K562 (cell line): ENCODE measurements around the gene TIMM23. TPM values are rescaled to one million over a fixed set of nuclear protein-coding genes. Genes with fewer than 3 reads are reported as not detected.

Experiments
- CBX8 ChIP-seq: fragments of 200-600 bp; sonication (generic); IDR thresholded peaks from 2 replicates; pipeline ENCODE4 v1.6.1; 2012; ENCODE audit warnings: borderline replicate concordance, mixed run types, low read depth, mild to moderate bottlenecking, moderate library complexity, mixed read lengths, low read length, control low read depth, inconsistent platforms; ENCODE audit not compliant: poor library complexity, severe bottlenecking; ENCODE audit errors: extremely low read depth
- HOXB6 ChIP-seq: fragments of 250-450 bp; sonication (Bioruptor Pico); IDR thresholded peaks from 2 replicates; pipeline ENCODE4 v1.5.1; 2022; ENCODE audit warnings: mild to moderate bottlenecking, borderline replicate concordance
- ILK ChIP-seq: fragments of 450-650 bp; IDR thresholded peaks from 2 replicates; pipeline ENCODE4 v1.6.1; 2016; ENCODE audit warnings: missing genetic modification characterization, low read depth, mild to moderate bottlenecking, missing compliant biosample characterization, moderate library complexity, borderline replicate concordance
- KDM2B ChIP-seq: fragments of 250-450 bp; sonication (Bioruptor Pico); IDR thresholded peaks from 2 replicates; pipeline ENCODE4 v1.8.0; 2021; ENCODE audit warnings: mild to moderate bottlenecking, moderate library complexity
- MYNN ChIP-seq, 2 experiments: sonication (generic); formaldehyde crosslinking in 1 of 2; IDR thresholded peaks; 2 replicates each; pipeline versions ENCODE4 v1.5.0 to v1.6.1; 2016 to 2020; ENCODE audit warnings: antibody characterized with exemption in 1 of 2, missing genetic modification reagents in 1 of 2
- NBN ChIP-seq: fragments of 450-650 bp; IDR thresholded peaks from 2 replicates; pipeline ENCODE4 v1.6.1; 2016; ENCODE audit warnings: low read depth, mild to moderate bottlenecking
- NCOA4 ChIP-seq: fragments of 450-650 bp; IDR thresholded peaks from 2 replicates; pipeline ENCODE4 v1.6.1; 2018; ENCODE audit warnings: mild to moderate bottlenecking; ENCODE audit not compliant: partially characterized antibody
- PCBP1 ChIP-seq: fragments of 200-400 bp; formaldehyde crosslinking; IDR thresholded peaks from 2 replicates; pipeline ENCODE4 v1.6.1; 2018; ENCODE audit warnings: mild to moderate bottlenecking, low read depth, low read length; ENCODE audit not compliant: poor library complexity, severe bottlenecking
- SMARCA4 ChIP-seq: fragments of 450-650 bp; IDR thresholded peaks from 2 replicates; pipeline ENCODE4 v1.6.1; 2016
- ZNF41 ChIP-seq: fragments of 250-450 bp; sonication (Bioruptor Pico); conservative IDR thresholded peaks from 2 replicates; pipeline ENCODE4 v1.4.0; 2020; ENCODE audit warnings: mild to moderate bottlenecking
- ZNF830 ChIP-seq: fragments of 250-450 bp; sonication (Bioruptor Pico); IDR thresholded peaks from 2 replicates; pipeline ENCODE4 v1.5.0; 2021; ENCODE audit warnings: mild to moderate bottlenecking
- polyA plus RNA-seq, 8 experiments: library from polyadenylated mRNA; depleted of rRNA in 4 of 8; stranded (reverse) in 5 of 8; unstranded in 3 of 8; fragments of >200 nt; fragmentation: Nextera tagmentation in 2 of 8; fragmentation: Illumina TruSeq in 1 of 8; extraction: Ambion mirVana in 2 of 8; extraction: Trizol in 1 of 8; gene quantifications; 2 replicates each; pipeline versions ENCODE4 v1.2.1 to v1.2.3, GENCODE V29; 2011 to 2014; ENCODE audit warnings: inconsistent platforms in 1 of 8, missing spikeins in 1 of 8
- total RNA-seq, 7 experiments: library from RNA; depleted of rRNA in 6 of 7; stranded (reverse); fragments of >200 nt in 6 of 7; fragmentation: Illumina TruSeq in 2 of 7; extraction: Trizol in 2 of 7; gene quantifications; 2 replicates each; pipeline versions ENCODE4 v1.2.1 to v1.2.3, GENCODE V29; 2011 to 2021; ENCODE audit warnings: low replicate concordance in 1 of 7
- TF ChIP-seq, protein P1 (sequence below): fragments of 150-350 bp; IDR thresholded peaks from 2 replicates; pipeline ENCODE4 v1.6.1; 2014; ENCODE audit warnings: low read depth, mild to moderate bottlenecking, low read length, borderline replicate concordance
- TF ChIP-seq, protein P2 (sequence below): sonication (generic); formaldehyde crosslinking; IDR thresholded peaks from 2 replicates; pipeline ENCODE4 v1.8.0; 2022; ENCODE audit warnings: missing genetic modification reagents, mild to moderate bottlenecking, borderline replicate concordance
- TF ChIP-seq, protein P3 (sequence below): sonication (generic); formaldehyde crosslinking; IDR thresholded peaks from 2 replicates; pipeline ENCODE4 v1.8.0; 2023; ENCODE audit warnings: missing genetic modification reagents, mild to moderate bottlenecking, borderline replicate concordance

TIMM23 gene
- total and polyA plus RNA-seq, 9 of the 15 experiments (the other 6 are each of a cell fraction or from before 2014, with no cell fraction given): 148 to 280 (median 183) TPM

DNA sequence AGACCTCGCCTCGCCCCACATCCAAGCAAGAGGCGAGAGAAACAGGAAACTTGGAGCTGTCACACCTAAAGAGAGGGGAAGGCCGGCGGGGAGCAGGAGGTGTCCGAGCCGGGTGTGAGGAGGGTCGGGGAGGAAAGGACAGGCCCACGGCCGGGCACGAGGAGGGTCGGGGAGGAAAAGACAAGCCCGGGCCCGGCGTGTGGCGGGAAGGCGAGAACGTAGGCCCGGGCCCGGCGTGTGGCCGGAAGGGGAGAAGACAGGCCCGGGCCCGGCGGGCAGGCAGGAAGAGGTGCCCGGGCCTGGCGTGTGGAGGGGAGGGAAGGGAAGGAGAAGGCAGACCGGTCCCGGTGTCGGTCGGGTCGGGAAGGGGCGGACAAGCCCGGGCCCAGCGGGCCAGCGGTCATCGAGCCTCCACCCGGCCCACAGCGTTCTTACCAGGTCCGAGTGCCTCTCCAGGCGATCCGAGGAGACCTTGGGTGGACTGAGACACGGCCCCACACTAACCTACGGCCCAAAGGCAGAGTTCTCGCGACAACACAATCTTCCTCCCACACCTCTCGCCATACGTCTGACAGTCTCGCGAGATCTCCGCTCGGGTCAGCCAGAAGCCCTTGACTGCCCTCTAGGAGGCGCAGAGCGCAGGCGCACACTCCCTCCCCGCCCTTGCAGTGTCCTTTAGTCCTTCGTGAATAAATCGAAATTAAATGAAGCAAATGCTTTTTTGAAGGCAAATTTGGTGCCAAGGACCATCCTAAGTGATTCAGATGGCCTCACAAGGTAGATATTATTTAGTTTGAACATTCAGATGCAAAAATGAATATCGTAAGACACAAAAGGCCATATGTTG lies 58.0 kb downstream of the TIMM23 start, which contains the start of gene NCOA4 (continued):
- TF ChIP-seq, protein P1, sequence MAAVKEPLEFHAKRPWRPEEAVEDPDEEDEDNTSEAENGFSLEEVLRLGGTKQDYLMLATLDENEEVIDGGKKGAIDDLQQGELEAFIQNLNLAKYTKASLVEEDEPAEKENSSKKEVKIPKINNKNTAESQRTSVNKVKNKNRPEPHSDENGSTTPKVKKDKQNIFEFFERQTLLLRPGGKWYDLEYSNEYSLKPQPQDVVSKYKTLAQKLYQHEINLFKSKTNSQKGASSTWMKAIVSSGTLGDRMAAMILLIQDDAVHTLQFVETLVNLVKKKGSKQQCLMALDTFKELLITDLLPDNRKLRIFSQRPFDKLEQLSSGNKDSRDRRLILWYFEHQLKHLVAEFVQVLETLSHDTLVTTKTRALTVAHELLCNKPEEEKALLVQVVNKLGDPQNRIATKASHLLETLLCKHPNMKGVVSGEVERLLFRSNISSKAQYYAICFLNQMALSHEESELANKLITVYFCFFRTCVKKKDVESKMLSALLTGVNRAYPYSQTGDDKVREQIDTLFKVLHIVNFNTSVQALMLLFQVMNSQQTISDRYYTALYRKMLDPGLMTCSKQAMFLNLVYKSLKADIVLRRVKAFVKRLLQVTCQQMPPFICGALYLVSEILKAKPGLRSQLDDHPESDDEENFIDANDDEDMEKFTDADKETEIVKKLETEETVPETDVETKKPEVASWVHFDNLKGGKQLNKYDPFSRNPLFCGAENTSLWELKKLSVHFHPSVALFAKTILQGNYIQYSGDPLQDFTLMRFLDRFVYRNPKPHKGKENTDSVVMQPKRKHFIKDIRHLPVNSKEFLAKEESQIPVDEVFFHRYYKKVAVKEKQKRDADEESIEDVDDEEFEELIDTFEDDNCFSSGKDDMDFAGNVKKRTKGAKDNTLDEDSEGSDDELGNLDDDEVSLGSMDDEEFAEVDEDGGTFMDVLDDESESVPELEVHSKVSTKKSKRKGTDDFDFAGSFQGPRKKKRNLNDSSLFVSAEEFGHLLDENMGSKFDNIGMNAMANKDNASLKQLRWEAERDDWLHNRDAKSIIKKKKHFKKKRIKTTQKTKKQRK: no peak
- TF ChIP-seq PCBP1 (peak; percentile 72), NCOA4 (no peak), SMARCA4 (0 out of 2 replicates have a peak, but pooled peaks have one; percentile 20), KDM2B (CRISPR knock-in tag) (no peak), ILK (tag) (no peak), ZNF41 (CRISPR knock-in tag) (no peak), NBN (0 out of 2 replicates have a peak, but pooled peaks have one; percentile 29), MYNN (IDR thresholded peaks at IDR 0.05) (no peak), MYNN (CRISPR knock-in tag; IDR thresholded peaks at IDR 0.05) (no peak), ZNF830 (no peak), HOXB6 (CRISPR knock-in tag) (no peak), CBX8 (no peak)
- TF ChIP-seq, protein P2, sequence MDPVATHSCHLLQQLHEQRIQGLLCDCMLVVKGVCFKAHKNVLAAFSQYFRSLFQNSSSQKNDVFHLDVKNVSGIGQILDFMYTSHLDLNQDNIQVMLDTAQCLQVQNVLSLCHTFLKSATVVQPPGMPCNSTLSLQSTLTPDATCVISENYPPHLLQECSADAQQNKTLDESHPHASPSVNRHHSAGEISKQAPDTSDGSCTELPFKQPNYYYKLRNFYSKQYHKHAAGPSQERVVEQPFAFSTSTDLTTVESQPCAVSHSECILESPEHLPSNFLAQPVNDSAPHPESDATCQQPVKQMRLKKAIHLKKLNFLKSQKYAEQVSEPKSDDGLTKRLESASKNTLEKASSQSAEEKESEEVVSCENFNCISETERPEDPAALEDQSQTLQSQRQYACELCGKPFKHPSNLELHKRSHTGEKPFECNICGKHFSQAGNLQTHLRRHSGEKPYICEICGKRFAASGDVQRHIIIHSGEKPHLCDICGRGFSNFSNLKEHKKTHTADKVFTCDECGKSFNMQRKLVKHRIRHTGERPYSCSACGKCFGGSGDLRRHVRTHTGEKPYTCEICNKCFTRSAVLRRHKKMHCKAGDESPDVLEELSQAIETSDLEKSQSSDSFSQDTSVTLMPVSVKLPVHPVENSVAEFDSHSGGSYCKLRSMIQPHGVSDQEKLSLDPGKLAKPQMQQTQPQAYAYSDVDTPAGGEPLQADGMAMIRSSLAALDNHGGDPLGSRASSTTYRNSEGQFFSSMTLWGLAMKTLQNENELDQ (CRISPR knock-in tag): no peak
- TF ChIP-seq, protein P3, sequence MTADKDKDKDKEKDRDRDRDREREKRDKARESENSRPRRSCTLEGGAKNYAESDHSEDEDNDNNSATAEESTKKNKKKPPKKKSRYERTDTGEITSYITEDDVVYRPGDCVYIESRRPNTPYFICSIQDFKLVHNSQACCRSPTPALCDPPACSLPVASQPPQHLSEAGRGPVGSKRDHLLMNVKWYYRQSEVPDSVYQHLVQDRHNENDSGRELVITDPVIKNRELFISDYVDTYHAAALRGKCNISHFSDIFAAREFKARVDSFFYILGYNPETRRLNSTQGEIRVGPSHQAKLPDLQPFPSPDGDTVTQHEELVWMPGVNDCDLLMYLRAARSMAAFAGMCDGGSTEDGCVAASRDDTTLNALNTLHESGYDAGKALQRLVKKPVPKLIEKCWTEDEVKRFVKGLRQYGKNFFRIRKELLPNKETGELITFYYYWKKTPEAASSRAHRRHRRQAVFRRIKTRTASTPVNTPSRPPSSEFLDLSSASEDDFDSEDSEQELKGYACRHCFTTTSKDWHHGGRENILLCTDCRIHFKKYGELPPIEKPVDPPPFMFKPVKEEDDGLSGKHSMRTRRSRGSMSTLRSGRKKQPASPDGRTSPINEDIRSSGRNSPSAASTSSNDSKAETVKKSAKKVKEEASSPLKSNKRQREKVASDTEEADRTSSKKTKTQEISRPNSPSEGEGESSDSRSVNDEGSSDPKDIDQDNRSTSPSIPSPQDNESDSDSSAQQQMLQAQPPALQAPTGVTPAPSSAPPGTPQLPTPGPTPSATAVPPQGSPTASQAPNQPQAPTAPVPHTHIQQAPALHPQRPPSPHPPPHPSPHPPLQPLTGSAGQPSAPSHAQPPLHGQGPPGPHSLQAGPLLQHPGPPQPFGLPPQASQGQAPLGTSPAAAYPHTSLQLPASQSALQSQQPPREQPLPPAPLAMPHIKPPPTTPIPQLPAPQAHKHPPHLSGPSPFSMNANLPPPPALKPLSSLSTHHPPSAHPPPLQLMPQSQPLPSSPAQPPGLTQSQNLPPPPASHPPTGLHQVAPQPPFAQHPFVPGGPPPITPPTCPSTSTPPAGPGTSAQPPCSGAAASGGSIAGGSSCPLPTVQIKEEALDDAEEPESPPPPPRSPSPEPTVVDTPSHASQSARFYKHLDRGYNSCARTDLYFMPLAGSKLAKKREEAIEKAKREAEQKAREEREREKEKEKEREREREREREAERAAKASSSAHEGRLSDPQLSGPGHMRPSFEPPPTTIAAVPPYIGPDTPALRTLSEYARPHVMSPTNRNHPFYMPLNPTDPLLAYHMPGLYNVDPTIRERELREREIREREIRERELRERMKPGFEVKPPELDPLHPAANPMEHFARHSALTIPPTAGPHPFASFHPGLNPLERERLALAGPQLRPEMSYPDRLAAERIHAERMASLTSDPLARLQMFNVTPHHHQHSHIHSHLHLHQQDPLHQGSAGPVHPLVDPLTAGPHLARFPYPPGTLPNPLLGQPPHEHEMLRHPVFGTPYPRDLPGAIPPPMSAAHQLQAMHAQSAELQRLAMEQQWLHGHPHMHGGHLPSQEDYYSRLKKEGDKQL: no peak
